GM20000 (cell line): ENCODE data around the gene HFE.
A peak's percentile ranks its signal among the peaks of the same experiment; 100 is the strongest.

Experiments
- DNase-seq: peaks from one replicate; pipeline ENCODE4 v3.0.0; 2012; ENCODE audit warnings: low spot score
- CTCF ChIP-seq: IDR thresholded peaks from 2 replicates; pipeline ENCODE4 v1.5.1; 2012; ENCODE audit warnings: mild to moderate bottlenecking, control low read depth; ENCODE audit errors: extremely low read depth, missing control alignments

The HFE gene

GRCh38 chr6:26092443-26092842 is 5.2 kb downstream of the HFE start:
- DNase-seq: no peak
- TF ChIP-seq CTCF: no peak

- no peak for TF ChIP-seq CTCF
- no peak for DNase-seq
These were observed 6.8 kb downstream of the HFE start for GRCh38 chr6:26094036-26094435.

DNA sequence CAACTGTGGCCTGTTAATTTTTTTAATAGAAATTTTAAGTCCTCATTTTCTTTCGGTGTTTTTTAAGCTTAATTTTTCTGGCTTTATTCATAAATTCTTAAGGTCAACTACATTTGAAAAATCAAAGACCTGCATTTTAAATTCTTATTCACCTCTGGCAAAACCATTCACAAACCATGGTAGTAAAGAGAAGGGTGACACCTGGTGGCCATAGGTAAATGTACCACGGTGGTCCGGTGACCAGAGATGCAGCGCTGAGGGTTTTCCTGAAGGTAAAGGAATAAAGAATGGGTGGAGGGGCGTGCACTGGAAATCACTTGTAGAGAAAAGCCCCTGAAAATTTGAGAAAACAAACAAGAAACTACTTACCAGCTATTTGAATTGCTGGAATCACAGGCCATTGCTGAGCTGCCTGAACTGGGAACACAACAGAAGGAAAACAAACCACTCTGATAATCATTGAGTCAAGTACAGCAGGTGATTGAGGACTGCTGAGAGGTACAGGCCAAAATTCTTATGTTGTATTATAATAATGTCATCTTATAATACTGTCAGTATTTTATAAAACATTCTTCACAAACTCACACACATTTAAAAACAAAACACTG is 10.1 kb downstream of the HFE start:
- TF ChIP-seq CTCF: peak; percentile 51
- DNase-seq: peak; percentile 35

- DNase-seq: no peak
- no peak for TF ChIP-seq CTCF
These were observed 16.0 kb downstream of the HFE start for GRCh38 chr6:26103141-26103769.

GRCh38 chr6:26103770-26104456 is 16.7 kb downstream of the HFE start:
- peak; percentile 76 for DNase-seq
- no peak for TF ChIP-seq CTCF

DNA sequence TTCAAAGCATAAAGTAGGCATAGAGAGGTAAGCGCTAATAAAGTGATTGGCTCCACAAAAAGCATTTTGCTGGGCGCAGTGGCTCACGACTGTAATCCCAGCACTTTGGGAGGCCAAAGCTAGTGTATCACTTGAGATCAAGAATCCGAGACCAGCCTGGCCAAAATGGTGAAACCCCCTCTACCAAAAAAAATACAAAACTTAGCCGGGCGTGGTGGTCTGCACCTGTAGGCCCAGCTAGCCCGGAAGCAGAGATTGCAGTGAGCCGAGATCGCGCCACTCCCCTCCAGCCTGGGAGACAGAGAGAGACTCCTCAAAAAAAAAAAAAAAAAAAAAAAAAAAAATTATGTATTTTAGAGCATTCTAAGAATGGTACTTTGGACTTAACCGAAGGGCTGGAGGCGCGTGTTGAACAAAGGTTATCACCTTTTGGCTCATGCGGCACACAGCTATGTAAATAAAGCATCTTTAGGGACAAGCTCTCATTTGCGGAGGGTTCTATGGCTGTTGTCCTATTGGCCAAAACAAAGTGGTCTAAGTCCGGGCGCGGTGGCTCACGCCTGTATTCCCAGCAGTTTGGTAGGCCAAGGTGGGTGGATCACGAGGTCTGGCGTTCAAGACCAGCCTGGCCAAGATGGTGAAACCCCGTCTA is 17.4 kb downstream of the HFE start:
- no peak for DNase-seq
- no peak for TF ChIP-seq CTCF

GRCh38 chr6:26105109-26105730 is 18.0 kb downstream of the HFE start:
- TF ChIP-seq CTCF: no peak
- DNase-seq: no peak
